H1 (cell line): ENCODE data around the gene CCR3. TPM values are rescaled to one million over a fixed set of nuclear protein-coding genes. Genes with fewer than 3 reads are reported as not detected.

Experiments
- ASH2L ChIP-seq: fragments of 200-600, 300-600 bp; sonication (generic); IDR thresholded peaks from one replicate; pipeline ENCODE4 v1.7.1; 2017; ENCODE audit warnings: low read length
- EP300 ChIP-seq, 2 experiments: IDR thresholded peaks; 1 replicate in 1 of 2; 2 replicates in 1 of 2; pipeline ENCODE4 v1.6.1; 2011 to 2012; ENCODE audit warnings: low read depth in 2 of 2, low read length in 2 of 2, mild to moderate bottlenecking in 2 of 2, borderline replicate concordance in 1 of 2, inconsistent platforms in 1 of 2, moderate library complexity in 1 of 2
- HDAC6 ChIP-seq: IDR thresholded peaks from one replicate; pipeline ENCODE4 v1.7.1; 2012; ENCODE audit warnings: low read depth, mild to moderate bottlenecking, inconsistent platforms, low read length, moderate library complexity
- MAFK ChIP-seq: IDR thresholded peaks from 2 replicates; pipeline ENCODE4 v1.6.1; 2012; ENCODE audit warnings: low read depth, mild to moderate bottlenecking, improper control_type of control experiment, low read length
- NANOG ChIP-seq: IDR thresholded peaks from 2 replicates; pipeline ENCODE4 v1.6.1; 2011; ENCODE audit warnings: low read length, low read depth, mild to moderate bottlenecking, inconsistent platforms; ENCODE audit not compliant: insufficient read depth, poor library complexity, severe bottlenecking
- polyA plus RNA-seq, 7 experiments: library from polyadenylated mRNA; depleted of rRNA in 3 of 7; stranded (reverse) in 5 of 7; unstranded in 2 of 7; fragments of >200 nt in 5 of 7; fragments of 200-250 nt in 2 of 7; gene quantifications; 1 replicate in 5 of 7; 2 replicates in 1 of 7; 4 replicates in 1 of 7; pipeline versions ENCODE4 v1.2.1 to v1.2.3, GENCODE V29; 2011 to 2013; ENCODE audit warnings: missing spikeins in 2 of 7, mixed read lengths in 2 of 7
- total RNA-seq: library from RNA; stranded (reverse); fragmentation: NEBNext Ultra II Directional; extraction: Animal tissue kit (Norgen Biotek cat#: 25700); gene quantifications from 2 replicates; pipeline ENCODE4 v1.2.1, GENCODE V29; 2021

The CCR3 gene
- total and polyA plus RNA-seq, 2 of the 8 experiments (the other 6 are each of a cell fraction or from before 2014, with no cell fraction given), result not detected

DNA sequence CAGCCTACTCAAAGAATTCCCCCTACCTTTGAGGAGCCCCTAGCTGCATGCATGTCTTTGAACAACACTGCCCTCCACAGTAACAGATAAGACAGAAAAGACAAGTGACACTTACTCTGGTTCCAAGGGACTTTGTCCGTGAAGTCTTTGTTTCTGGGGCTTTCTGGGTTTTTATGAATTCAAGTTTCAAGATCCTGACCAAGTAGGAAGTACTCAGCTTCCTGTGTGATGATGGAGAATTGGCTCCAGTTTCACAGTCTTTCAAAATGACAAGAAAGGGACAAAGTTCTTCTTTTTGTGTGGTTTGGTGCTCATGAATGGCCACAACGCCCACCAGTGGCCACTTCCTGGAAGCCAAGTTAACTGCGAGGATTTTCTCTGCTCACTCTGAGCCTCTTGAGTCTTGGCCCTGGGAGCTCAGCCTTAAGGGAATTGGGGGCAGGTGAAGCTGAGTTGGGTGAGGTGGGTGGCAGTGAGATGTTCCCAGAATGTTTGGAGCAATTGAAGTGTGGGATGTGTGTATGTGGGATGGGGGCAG, 34.0 kb upstream of the CCR3 start, which contains the start of gene CCR1 (continued):
- TF ChIP-seq NANOG (no peak), MAFK (no peak), EP300 (IDR thresholded peaks at IDR 0.05; ENCODE audit: borderline replicate concordance in 1 of 2, low read depth in 2 of 2, low read length in 2 of 2) (no peak), HDAC6 (no peak), ASH2L (no peak)
